SK-N-SH treated with all-trans-retinoic acid at 6 μM for 48 hours (cell line): ENCODE measurements around the gene SLC22A6.

Experiments
- ATAC-seq: fragments of 200-7000 bp; cut with Tn5 transposase; 3 replicates; pipeline ENCODE4 v1.9.1; 2020; ENCODE audit warnings: mild to moderate bottlenecking, moderate library complexity
- ARNTL ChIP-seq: fragments of 450-650 bp; formaldehyde crosslinking; IDR thresholded peaks from 2 replicates; pipeline ENCODE4 v1.5.0; 2020; ENCODE audit warnings: low read depth, mild to moderate bottlenecking, moderate library complexity, borderline replicate concordance
- BACH2 ChIP-seq: fragments of 250-450 bp; sonication (Bioruptor Pico); IDR thresholded peaks from 2 replicates; pipeline ENCODE4 v1.9.0; 2021; ENCODE audit warnings: mild to moderate bottlenecking, borderline replicate concordance
- CREB5 ChIP-seq: fragments of 250-450 bp; sonication (Bioruptor Pico); IDR thresholded peaks from 2 replicates; pipeline ENCODE4 v1.5.1; 2020; ENCODE audit warnings: low read depth, mild to moderate bottlenecking, moderate library complexity
- CSDC2 ChIP-seq: fragments of 250-450 bp; sonication (Bioruptor Pico); IDR thresholded peaks from 2 replicates; pipeline ENCODE4 v1.5.0; 2020; ENCODE audit warnings: mild to moderate bottlenecking, moderate library complexity
- CSRNP3 ChIP-seq: fragments of 250-450 bp; sonication (Bioruptor Pico); IDR thresholded peaks from 2 replicates; pipeline ENCODE4 v1.5.1; 2021; ENCODE audit warnings: mild to moderate bottlenecking, moderate library complexity
- ESRRG ChIP-seq: fragments of 250-450 bp; sonication (Bioruptor Pico); IDR thresholded peaks from 2 replicates; pipeline ENCODE4 v1.6.1; 2021; ENCODE audit warnings: mild to moderate bottlenecking
- GLIS3 ChIP-seq: fragments of 250-450 bp; sonication (Bioruptor Pico); IDR thresholded peaks from 2 replicates; pipeline ENCODE4 v1.5.0; 2020; ENCODE audit warnings: mild to moderate bottlenecking, moderate library complexity
- ISL1 ChIP-seq: fragments of 250-450 bp; sonication (Bioruptor Pico); IDR thresholded peaks from 2 replicates; pipeline ENCODE4 v2.1.2; 2022; ENCODE audit warnings: mild to moderate bottlenecking, moderate library complexity
- OSR1 ChIP-seq: fragments of 250-450 bp; sonication (Bioruptor Pico); IDR thresholded peaks from 2 replicates; pipeline ENCODE4 v1.8.0; 2022; ENCODE audit warnings: moderate library complexity, mild to moderate bottlenecking, inconsistent platforms
- PATZ1 ChIP-seq: fragments of 250-450 bp; sonication (Bioruptor Pico); IDR thresholded peaks from 2 replicates; pipeline ENCODE4 v1.8.0; 2020; ENCODE audit warnings: mild to moderate bottlenecking, moderate library complexity, borderline replicate concordance
- POU6F1 ChIP-seq: fragments of 250-450 bp; sonication (Bioruptor Pico); IDR thresholded peaks from 2 replicates; pipeline ENCODE4 v1.8.0; 2021; ENCODE audit warnings: low read depth, mild to moderate bottlenecking, moderate library complexity, borderline replicate concordance
- RARB ChIP-seq: fragments of 250-450 bp; sonication (Bioruptor Pico); IDR thresholded peaks from 2 replicates; pipeline ENCODE4 v1.8.0; 2021; ENCODE audit warnings: mild to moderate bottlenecking, moderate library complexity
- SNAI2 ChIP-seq: fragments of 250-450 bp; sonication (Bioruptor Pico); IDR thresholded peaks from 2 replicates; pipeline ENCODE4 v1.5.0; 2020; ENCODE audit warnings: mild to moderate bottlenecking, moderate library complexity
- TOX ChIP-seq: fragments of 250-450 bp; sonication (Bioruptor Pico); IDR thresholded peaks from 2 replicates; pipeline ENCODE4 v1.8.0; 2021; ENCODE audit warnings: mild to moderate bottlenecking, moderate library complexity, borderline replicate concordance
- TSHZ2 ChIP-seq: fragments of 250-450 bp; sonication (Bioruptor Pico); IDR thresholded peaks from 2 replicates; pipeline ENCODE4 v1.5.0; 2020; ENCODE audit warnings: mild to moderate bottlenecking, moderate library complexity
- ZC3H10 ChIP-seq: fragments of 250-450 bp; sonication (Bioruptor Pico); IDR thresholded peaks from 2 replicates; pipeline ENCODE4 v1.5.1; 2021; ENCODE audit warnings: mild to moderate bottlenecking, moderate library complexity
- ZFP3 ChIP-seq: fragments of 250-450 bp; sonication (Bioruptor Pico); IDR thresholded peaks from 2 replicates; pipeline ENCODE4 v1.5.0; 2020; ENCODE audit warnings: mild to moderate bottlenecking, moderate library complexity
- ZFP30 ChIP-seq: fragments of 450-650 bp; formaldehyde crosslinking; IDR thresholded peaks from 2 replicates; pipeline ENCODE4 v1.5.0; 2022; ENCODE audit warnings: mild to moderate bottlenecking, moderate library complexity
- ZNF565 ChIP-seq: fragments of 450-650 bp; formaldehyde crosslinking; conservative IDR thresholded peaks from 2 replicates; pipeline ENCODE4 v1.5.0; 2020; ENCODE audit warnings: low read depth, mild to moderate bottlenecking, moderate library complexity
- ZNF8 ChIP-seq: fragments of 450-650 bp; formaldehyde crosslinking; IDR thresholded peaks from 2 replicates; pipeline ENCODE4 v1.5.0; 2020; ENCODE audit warnings: mild to moderate bottlenecking, moderate library complexity

SLC22A6 gene

GRCh38 chr11:62930157-62930556, 54.6 kb downstream of the SLC22A6 start:
- no peak for ATAC-seq

GRCh38 chr11:62928011-62928410, 56.8 kb downstream of the SLC22A6 start:
- TF ChIP-seq CSRNP3 (CRISPR knock-in tag), result no peak
- ATAC-seq, result peak; percentile 17; the same call in 1 of the 3 replicates

More at GRCh38 chr11:62930157-62930556, 54.6 kb downstream of the SLC22A6 start:
- no peak for TF ChIP-seq CREB5 (CRISPR knock-in tag)
- no peak for TF ChIP-seq ZNF565 (CRISPR knock-in tag)
- no peak for TF ChIP-seq SNAI2
- no peak for TF ChIP-seq RARB
- TF ChIP-seq OSR1 (CRISPR knock-in tag), result no peak
- TF ChIP-seq TOX (CRISPR knock-in tag), result no peak
- TF ChIP-seq ESRRG (CRISPR knock-in tag), result no peak
- TF ChIP-seq GLIS3 (CRISPR knock-in tag), result no peak
- no peak for TF ChIP-seq TSHZ2 (CRISPR knock-in tag)
- TF ChIP-seq BACH2 (CRISPR knock-in tag), result no peak
- no peak for TF ChIP-seq PATZ1 (CRISPR knock-in tag)
- no peak for TF ChIP-seq ZFP3 (CRISPR knock-in tag)
- TF ChIP-seq ZFP30 (CRISPR knock-in tag), result no peak
- TF ChIP-seq ARNTL (CRISPR knock-in tag), result no peak
- TF ChIP-seq ZC3H10, result no peak
- TF ChIP-seq POU6F1 (CRISPR knock-in tag), result no peak
- no peak for TF ChIP-seq ZNF8 (CRISPR knock-in tag)
- TF ChIP-seq ISL1 (CRISPR knock-in tag), result no peak

GRCh38 chr11:62926680-62927455, 57.9 kb downstream of the SLC22A6 start:
- ATAC-seq, result no peak

More at GRCh38 chr11:62926680-62927455, 57.9 kb downstream of the SLC22A6 start:
- TF ChIP-seq POU6F1 (CRISPR knock-in tag), result no peak
- TF ChIP-seq ZNF565 (CRISPR knock-in tag), result no peak
- no peak for TF ChIP-seq ISL1 (CRISPR knock-in tag)
- TF ChIP-seq SNAI2, result no peak
- no peak for TF ChIP-seq ZC3H10
- no peak for TF ChIP-seq RARB
- TF ChIP-seq CSDC2 (CRISPR knock-in tag), result no peak
- TF ChIP-seq ZNF8 (CRISPR knock-in tag), result no peak
- TF ChIP-seq ZFP30 (CRISPR knock-in tag), result no peak
- TF ChIP-seq CSRNP3 (CRISPR knock-in tag), result no peak
- TF ChIP-seq TSHZ2 (CRISPR knock-in tag), result no peak
- TF ChIP-seq BACH2 (CRISPR knock-in tag), result no peak
